ENCODE data around the gene NLGN1. TPM values are rescaled to one million over a fixed set of nuclear protein-coding genes. Genes with fewer than 3 reads are reported as not detected.

NLGN1 gene
- total RNA-seq, 1 experiment from 2014 or later, result 5.2 TPM

DNA sequence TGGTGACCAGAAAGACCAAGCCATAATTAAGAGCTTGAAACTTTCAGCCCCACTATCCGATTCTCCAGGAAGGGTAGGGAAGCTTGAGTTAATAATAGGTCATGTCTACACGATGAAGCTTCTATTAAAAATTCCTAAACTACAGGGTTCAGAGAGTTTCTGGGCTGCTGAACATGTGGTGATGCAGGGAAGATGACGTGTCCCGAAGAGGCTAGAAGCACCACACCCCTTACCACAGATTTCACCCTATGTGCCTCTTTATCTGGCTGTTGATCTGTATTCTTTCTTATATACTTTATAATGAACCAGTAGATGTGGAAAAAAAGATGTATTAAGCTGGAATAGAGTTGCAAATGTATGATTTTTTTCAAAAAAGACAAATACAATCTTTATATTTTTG, 473.4 kb downstream of the NLGN1 start:
- Histone ChIP-seq H2AK5ac (ENCODE audit: insufficient read length, low read length) (no peak overlapping the region), H2BK120ac (ENCODE audit: low read depth, low read length, poor library complexity, severe bottlenecking) (no peak overlapping the region), H3K18ac (ENCODE audit: insufficient read length, low read depth, low read length) (no peak overlapping the region), H4K8ac (replicated peaks; ENCODE audit: insufficient read length, low read depth, low read length) (no peak overlapping the region), H3K27ac (ENCODE audit: insufficient read length, low read depth, low read length) (no peak overlapping the region), H3T11ph (ENCODE audit: low read length) (no peak overlapping the region), H3K9ac (ENCODE audit: extremely low read depth, insufficient read length, low read length) (no peak overlapping the region), H3K4ac (ENCODE audit: low read depth, low read length) (no peak overlapping the region), H2AFZ (ENCODE audit: low read length) (no peak overlapping the region), H3K4me2 (ENCODE audit: insufficient read depth, insufficient read length, low read length) (no peak overlapping the region), H3K79me2 (ENCODE audit: insufficient read depth, low read length) (no peaks in the 10 kb centered on the region), H3K56ac (ENCODE audit: insufficient read length, low read depth, low read length) (no peak overlapping the region), H4K5ac (ENCODE audit: insufficient read length, low read depth, low read length) (no peak overlapping the region), H3K14ac (ENCODE audit: insufficient read depth, low read length) (no peak overlapping the region), H3K23me2 (ENCODE audit: insufficient read length, low read depth, low read length, poor library complexity, severe bottlenecking) (no peaks in the 10 kb centered on the region), H4K91ac (ENCODE audit: insufficient read length, low read depth, low read length) (no peak overlapping the region), H2BK5ac (ENCODE audit: insufficient read length, low read length) (no peak overlapping the region), H3K23ac (ENCODE audit: insufficient read length, low read depth, low read length) (no peak overlapping the region), H3K79me1 (ENCODE audit: insufficient read depth, low read depth, low read length, poor library complexity, severe bottlenecking) (no peaks in the 10 kb centered on the region), H3K9me3 (ENCODE audit: control insufficient read depth, low read depth, low read length) (no peaks in the 10 kb centered on the region), H2BK15ac (ENCODE audit: low read depth, low read length) (no peak overlapping the region), H2BK12ac (ENCODE audit: insufficient read length, low read depth, low read length) (no peak overlapping the region), H3K27me3 (ENCODE audit: insufficient read depth, low read length) (no peaks in the 10 kb centered on the region), H3K4me1 (ENCODE audit: insufficient read depth, low read length) (no peaks in the 10 kb centered on the region), H2BK20ac (ENCODE audit: low read depth, low read length, poor library complexity, severe bottlenecking) (no peak overlapping the region), H4K20me1 (ENCODE audit: control insufficient read depth, insufficient read depth, insufficient read length) (no peaks in the 10 kb centered on the region)
- Mint-ChIP-seq H3K4me1 (peaks cover 9 to 12% of the 10 kb centered on the region in 2 experiments), H3K27me3 (ENCODE audit: low read depth) (no peaks in the 10 kb centered on the region), H3K27ac (peak overlapping the region in 2 of 3 experiments; percentile 24 to 51; a peak in 2 of 7 replicates), H3K4me3 (no peak overlapping the region), H3K9me3 (no peaks in the 10 kb centered on the region), H3K36me3 (ENCODE audit: insufficient read depth in 1 of 3, low read depth in 3 of 3) (no peaks in the 10 kb centered on the region; a peak in 1 of 7 replicates)
- no CpG with 5 or more reads among the region's 4 CpGs for WGBS (ENCODE audit: extremely low coverage, insufficient read length, low lambda C conversion rate)
- TF ChIP-seq, protein P1, sequence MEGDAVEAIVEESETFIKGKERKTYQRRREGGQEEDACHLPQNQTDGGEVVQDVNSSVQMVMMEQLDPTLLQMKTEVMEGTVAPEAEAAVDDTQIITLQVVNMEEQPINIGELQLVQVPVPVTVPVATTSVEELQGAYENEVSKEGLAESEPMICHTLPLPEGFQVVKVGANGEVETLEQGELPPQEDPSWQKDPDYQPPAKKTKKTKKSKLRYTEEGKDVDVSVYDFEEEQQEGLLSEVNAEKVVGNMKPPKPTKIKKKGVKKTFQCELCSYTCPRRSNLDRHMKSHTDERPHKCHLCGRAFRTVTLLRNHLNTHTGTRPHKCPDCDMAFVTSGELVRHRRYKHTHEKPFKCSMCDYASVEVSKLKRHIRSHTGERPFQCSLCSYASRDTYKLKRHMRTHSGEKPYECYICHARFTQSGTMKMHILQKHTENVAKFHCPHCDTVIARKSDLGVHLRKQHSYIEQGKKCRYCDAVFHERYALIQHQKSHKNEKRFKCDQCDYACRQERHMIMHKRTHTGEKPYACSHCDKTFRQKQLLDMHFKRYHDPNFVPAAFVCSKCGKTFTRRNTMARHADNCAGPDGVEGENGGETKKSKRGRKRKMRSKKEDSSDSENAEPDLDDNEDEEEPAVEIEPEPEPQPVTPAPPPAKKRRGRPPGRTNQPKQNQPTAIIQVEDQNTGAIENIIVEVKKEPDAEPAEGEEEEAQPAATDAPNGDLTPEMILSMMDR (conservative IDR thresholded peaks at IDR 0.05), result no peak
- DNase-seq, result no peak

Data from H9 (cell line).